Myometrial cell (primary cell): ENCODE results near the gene CPA1. TPM values are rescaled to one million over a fixed set of nuclear protein-coding genes. Genes with fewer than 3 reads are reported as not detected.

Experiments
- total RNA-seq: library from RNA; depleted of rRNA; stranded (reverse); fragments of >200 nt; gene quantifications from 2 replicates; pipeline ENCODE4 v1.2.3, GENCODE V29; 2015

CPA1 gene
- not detected in 2 replicates for total RNA-seq

GRCh38 chr7:130379921-130380860 is at the start of gene CPA1:
Gene CPA1 (plus strand): TSS chr7:130380494. CDS start chr7:130380521, 27 bp downstream.

DNA sequence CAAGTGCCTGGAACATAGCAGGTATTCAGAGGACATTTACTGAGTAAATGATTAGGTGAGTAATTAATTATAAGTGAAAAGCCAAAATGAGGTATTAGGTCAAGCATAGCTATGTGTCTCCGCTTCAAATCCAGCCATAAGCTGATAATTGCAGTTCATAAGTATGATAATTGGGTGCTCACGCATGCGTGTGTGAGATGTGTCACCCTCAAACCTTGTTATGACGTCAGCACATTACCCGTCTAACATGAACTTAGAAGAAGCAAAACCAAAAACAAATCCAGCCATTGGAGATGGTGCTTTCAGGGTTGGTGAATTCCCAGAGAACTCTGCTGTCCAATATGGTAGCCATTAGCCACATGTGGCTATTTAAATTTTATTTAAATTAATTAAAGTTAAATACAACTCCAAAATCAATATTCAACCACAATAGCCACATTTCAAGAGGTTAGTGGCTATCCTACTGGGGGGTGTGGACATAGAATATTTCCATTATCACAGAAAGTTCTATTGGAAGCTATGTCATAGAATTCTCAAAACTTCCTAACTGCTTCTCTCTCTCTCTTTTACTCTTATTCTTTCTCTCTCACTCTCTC is 35.9 kb upstream of the CPA1 start, which contains the start of gene CPA5:
Gene CPA5, plus strand, starts transcription at position 546 of the 596 bp plus-strand sequence. CDS start 1,670 bp downstream, outside the sequence.

Other genes with a start within 250 kb of the CPA1 start
- gene TMEM209, start 175.1 kb upstream of the CPA1 start, total RNA-seq, result 6.6 and 11.9 TPM in 2 replicates
- not detected in 2 replicates for gene SSMEM1, start 172.6 kb upstream of the CPA1 start, total RNA-seq
- gene CPA2, start 113.6 kb upstream of the CPA1 start, total RNA-seq, result 0.89 TPM in 1 of 2 replicates, not detected in the other
- 7.5 and 13.1 TPM in 2 replicates for gene CPA4, start 87.3 kb upstream of the CPA1 start, total RNA-seq
- not detected in 2 replicates for gene CPA5, start 35.7 kb upstream of the CPA1 start, total RNA-seq
- gene CEP41, start 60.5 kb downstream of the CPA1 start, total RNA-seq, result 25.4 and 26.6 TPM in 2 replicates
- 104 and 111 TPM in 2 replicates for gene MEST, start 111.6 kb downstream of the CPA1 start, total RNA-seq